ENCODE data around the gene CXXC5. TPM values are rescaled to one million over a fixed set of nuclear protein-coding genes. Genes with fewer than 3 reads are reported as not detected.
A peak's percentile ranks its signal among the peaks of the same experiment; 100 is the strongest.

CXXC5 gene
- total RNA-seq, 4 donors from 2014 or later = 26.5 to 50.7 (median 36.2) TPM

DNA sequence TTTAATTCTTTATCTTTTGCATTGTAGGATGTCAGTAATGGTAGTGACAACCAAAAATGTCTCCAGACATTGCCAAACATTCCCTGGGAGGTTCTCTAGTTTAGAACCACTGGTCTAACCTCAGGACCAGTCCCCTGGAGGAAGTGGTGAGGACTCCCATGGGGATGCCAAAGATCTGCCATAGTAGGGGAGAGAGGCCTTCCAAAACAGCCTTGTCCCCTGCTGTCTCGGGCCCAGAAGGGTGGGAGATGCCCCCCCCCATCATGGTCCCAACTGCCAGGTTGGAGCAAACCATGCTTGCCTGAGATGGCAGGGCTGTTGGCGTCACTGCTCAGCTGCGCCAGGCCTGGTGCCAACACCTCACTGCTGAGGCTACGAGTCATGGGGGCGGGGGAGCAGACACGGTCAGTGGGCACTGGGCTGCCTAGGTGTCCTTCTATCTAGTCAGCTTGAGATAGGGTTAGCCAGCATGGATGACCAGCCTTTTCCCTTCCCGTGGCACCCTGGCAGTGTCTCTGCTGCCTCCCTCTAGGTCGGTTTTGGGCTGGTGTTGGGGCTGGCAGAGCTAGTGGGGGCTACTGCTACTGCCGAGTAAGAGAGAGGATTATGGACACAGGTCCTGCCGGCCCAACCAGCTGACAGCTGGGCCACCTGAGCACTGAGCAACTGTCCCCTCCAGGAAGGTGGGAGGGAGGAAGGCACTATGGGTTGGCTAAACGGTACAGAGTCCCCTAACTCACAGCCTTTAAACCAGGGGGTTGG, 8.3 kb upstream of the CXXC5 start:
- Histone ChIP-seq H3K27me3 (no peaks in the 10 kb centered on the region), H3K9me3 (no peaks in the 10 kb centered on the region), H3K27ac (peak overlapping the region in 1 of 4 donors; percentile 92), H3K4me3 (no peak overlapping the region), H3K36me3 (no peaks in the 10 kb centered on the region), H3K4me1 (peaks cover 37 to 73% (median 66%) of the 10 kb centered on the region in 4 donors)
- no peak for TF ChIP-seq EP300 (IDR thresholded peaks at IDR 0.05; ENCODE audit: low read depth)
- intact Hi-C loops (cut with DNase I; ENCODE audit: low total_unique reads) = loop anchor here (5.0 kb wide), 1 partner anchor 108 kb away; no protein-coding TSS in a partner anchor
- in situ Hi-C loops (cut with MboI; ENCODE audit: low pct_ligation_motif_present in 1 of 4, low pct_unique_long_range_greater_than_20kb in 1 of 4, low sequenced_read_pairs in 3 of 4) = loop anchor here in 3 of 4 donors (10.0 to 25.0 kb wide), 2 partner anchors 55 to 123 kb away; no protein-coding TSS in a partner anchor
- 86% methylated on average over 11 of the region's 11 CpGs; no CpG with 5 or more reads in 1 of the 2 donors for WGBS, 2 donors (ENCODE audit: low coverage in 1 of 2)
- peak; percentile 24 for DNase-seq

DNA sequence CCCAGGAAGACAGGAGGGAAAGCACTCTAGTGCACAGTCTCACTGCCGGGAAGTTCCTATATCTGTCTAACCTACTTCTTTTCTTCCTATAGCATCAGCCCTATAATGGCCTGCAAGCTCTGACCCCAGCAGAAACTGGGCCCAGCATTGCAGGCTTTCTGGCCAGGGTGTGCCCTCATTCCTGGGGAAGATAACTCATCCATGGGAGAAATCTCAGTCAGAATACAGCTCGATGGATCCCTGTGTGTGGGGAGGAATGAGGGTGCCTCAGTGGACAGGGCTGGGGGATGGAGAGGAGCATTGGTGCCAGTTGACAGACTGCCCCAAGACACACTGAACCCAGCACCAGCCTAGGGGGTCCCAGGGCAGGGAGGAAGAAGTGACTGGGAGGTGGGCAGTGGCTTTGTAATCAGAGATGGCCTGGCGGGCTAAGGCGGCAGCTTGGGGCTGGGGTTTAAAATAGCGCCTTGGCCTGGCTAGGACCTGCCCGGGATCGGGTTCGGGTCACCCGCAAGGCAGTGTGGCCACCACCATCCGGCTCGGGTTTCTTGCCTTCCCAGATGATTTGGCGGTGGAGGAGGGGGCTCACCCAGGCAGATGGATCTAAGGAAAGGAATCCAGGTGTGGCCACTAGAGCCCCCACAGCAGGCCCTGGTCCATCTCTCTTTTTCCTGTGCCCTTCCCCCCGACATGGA, 7.6 kb upstream of the CXXC5 start:
- H3K9me3 ChIP-seq = no peaks in the 10 kb centered on the region
- no peak overlapping the region for H3K27ac ChIP-seq
- 92% methylated on average over 13 of the region's 13 CpGs; no CpG with 5 or more reads in 1 of the 2 donors for WGBS, 2 donors (ENCODE audit: low coverage in 1 of 2)
- no peaks in the 10 kb centered on the region for H3K27me3 ChIP-seq
- H3K4me3 ChIP-seq = no peak overlapping the region
- no peak for DNase-seq
- in situ Hi-C loops (cut with MboI; ENCODE audit: low pct_ligation_motif_present in 1 of 4, low pct_unique_long_range_greater_than_20kb in 1 of 4, low sequenced_read_pairs in 3 of 4) (loop anchor here in 2 of 4 donors (10.0 to 25.0 kb wide), 2 partner anchors 54 to 122 kb away; no protein-coding TSS in a partner anchor), intact Hi-C loops (cut with DNase I; ENCODE audit: low total_unique reads) (no loop called here)
- H3K36me3 ChIP-seq = no peaks in the 10 kb centered on the region
- no peak for TF ChIP-seq EP300 (IDR thresholded peaks at IDR 0.05; ENCODE audit: low read depth)
- TF ChIP-seq POLR2A (IDR thresholded peaks at IDR 0.05) = no peak
- TF ChIP-seq, protein P1, sequence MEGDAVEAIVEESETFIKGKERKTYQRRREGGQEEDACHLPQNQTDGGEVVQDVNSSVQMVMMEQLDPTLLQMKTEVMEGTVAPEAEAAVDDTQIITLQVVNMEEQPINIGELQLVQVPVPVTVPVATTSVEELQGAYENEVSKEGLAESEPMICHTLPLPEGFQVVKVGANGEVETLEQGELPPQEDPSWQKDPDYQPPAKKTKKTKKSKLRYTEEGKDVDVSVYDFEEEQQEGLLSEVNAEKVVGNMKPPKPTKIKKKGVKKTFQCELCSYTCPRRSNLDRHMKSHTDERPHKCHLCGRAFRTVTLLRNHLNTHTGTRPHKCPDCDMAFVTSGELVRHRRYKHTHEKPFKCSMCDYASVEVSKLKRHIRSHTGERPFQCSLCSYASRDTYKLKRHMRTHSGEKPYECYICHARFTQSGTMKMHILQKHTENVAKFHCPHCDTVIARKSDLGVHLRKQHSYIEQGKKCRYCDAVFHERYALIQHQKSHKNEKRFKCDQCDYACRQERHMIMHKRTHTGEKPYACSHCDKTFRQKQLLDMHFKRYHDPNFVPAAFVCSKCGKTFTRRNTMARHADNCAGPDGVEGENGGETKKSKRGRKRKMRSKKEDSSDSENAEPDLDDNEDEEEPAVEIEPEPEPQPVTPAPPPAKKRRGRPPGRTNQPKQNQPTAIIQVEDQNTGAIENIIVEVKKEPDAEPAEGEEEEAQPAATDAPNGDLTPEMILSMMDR (IDR thresholded peaks at IDR 0.05) = no peak
- TF ChIP-seq POLR2AphosphoS5 (IDR thresholded peaks at IDR 0.05) = no peak
- peaks cover 37 to 65% (median 61%) of the 10 kb centered on the region in 4 donors for H3K4me1 ChIP-seq

- in situ Hi-C loops (cut with MboI; ENCODE audit: low pct_ligation_motif_present in 1 of 4, low pct_unique_long_range_greater_than_20kb in 1 of 4, low sequenced_read_pairs in 3 of 4) = loop anchor here in 2 of 4 donors (10.0 to 25.0 kb wide), 2 partner anchors 53 to 121 kb away; no protein-coding TSS in a partner anchor
- TF ChIP-seq POLR2A (IDR thresholded peaks at IDR 0.05) (no peak), EP300 (IDR thresholded peaks at IDR 0.05; ENCODE audit: low read depth) (no peak), POLR2AphosphoS5 (IDR thresholded peaks at IDR 0.05) (no peak)
- TF ChIP-seq, protein P1 (IDR thresholded peaks at IDR 0.05) = no peak
- DNase-seq = no peak
- intact Hi-C loops (cut with DNase I; ENCODE audit: low total_unique reads) = no loop called here
- H3K4me3 ChIP-seq = no peak overlapping the region
- H3K36me3 ChIP-seq = no peaks in the 10 kb centered on the region
- no peaks in the 10 kb centered on the region for H3K9me3 ChIP-seq
- peaks cover 30 to 57% (median 53%) of the 10 kb centered on the region in 4 donors for H3K4me1 ChIP-seq
- peak overlapping the region in 3 of 4 donors; percentile 77 to 86 (median 77) for H3K27ac ChIP-seq
- no peaks in the 10 kb centered on the region for H3K27me3 ChIP-seq
- 70 to 94% methylated on average over 3 to 6 of the region's 6 CpGs for WGBS, 2 donors (ENCODE audit: low coverage in 1 of 2)
Observed at GRCh38 chr5:139641116-139642080, 6.8 kb upstream of the CXXC5 start.

GRCh38 chr5:139642213-139642612, 5.9 kb upstream of the CXXC5 start:
- DNase-seq = peak; percentile 8
- Histone ChIP-seq H3K4me3 (no peak overlapping the region), H3K27me3 (no peaks in the 10 kb centered on the region), H3K4me1 (peaks cover 23 to 57% (median 50%) of the 10 kb centered on the region in 4 donors), H3K36me3 (no peaks in the 10 kb centered on the region), H3K9me3 (no peaks in the 10 kb centered on the region), H3K27ac (peak overlapping the region; percentile 65 to 86 (median 77))
- intact Hi-C loops (cut with DNase I; ENCODE audit: low total_unique reads) (no loop called here), in situ Hi-C loops (cut with MboI; ENCODE audit: low pct_ligation_motif_present in 1 of 4, low pct_unique_long_range_greater_than_20kb in 1 of 4, low sequenced_read_pairs in 3 of 4) (loop anchor here in 2 of 4 donors (10.0 to 25.0 kb wide), 2 partner anchors 53 to 120 kb away; no protein-coding TSS in a partner anchor)
- TF ChIP-seq, protein P1 (IDR thresholded peaks at IDR 0.05) = no peak
- TF ChIP-seq POLR2A (IDR thresholded peaks at IDR 0.05) = no peak
- no peak for TF ChIP-seq POLR2AphosphoS5 (IDR thresholded peaks at IDR 0.05)
- no peak for TF ChIP-seq EP300 (IDR thresholded peaks at IDR 0.05; ENCODE audit: low read depth)
- WGBS, 2 donors (ENCODE audit: low coverage in 1 of 2) = 40% methylated on average over 7 of the region's 7 CpGs; no CpG with 5 or more reads in 1 of the 2 donors
